NCI-H526 treated with DMSO at 0.1 percent for 48 hours (cell line): Measurements from ENCODE around the gene SDHAF3.
A peak's percentile ranks its signal among the peaks of the same experiment; 100 is the strongest.
"Not testable (repeated sequence)": the region's sequence is repeated elsewhere in the genome, so short reads cannot be mapped to it uniquely, and the experiment has no call there.

ENCODE experiments used
- DNase-seq: peaks from one replicate; lab custom pipeline; 2025; lab: John Stamatoyannopoulos, UW

The SDHAF3 gene

DNA sequence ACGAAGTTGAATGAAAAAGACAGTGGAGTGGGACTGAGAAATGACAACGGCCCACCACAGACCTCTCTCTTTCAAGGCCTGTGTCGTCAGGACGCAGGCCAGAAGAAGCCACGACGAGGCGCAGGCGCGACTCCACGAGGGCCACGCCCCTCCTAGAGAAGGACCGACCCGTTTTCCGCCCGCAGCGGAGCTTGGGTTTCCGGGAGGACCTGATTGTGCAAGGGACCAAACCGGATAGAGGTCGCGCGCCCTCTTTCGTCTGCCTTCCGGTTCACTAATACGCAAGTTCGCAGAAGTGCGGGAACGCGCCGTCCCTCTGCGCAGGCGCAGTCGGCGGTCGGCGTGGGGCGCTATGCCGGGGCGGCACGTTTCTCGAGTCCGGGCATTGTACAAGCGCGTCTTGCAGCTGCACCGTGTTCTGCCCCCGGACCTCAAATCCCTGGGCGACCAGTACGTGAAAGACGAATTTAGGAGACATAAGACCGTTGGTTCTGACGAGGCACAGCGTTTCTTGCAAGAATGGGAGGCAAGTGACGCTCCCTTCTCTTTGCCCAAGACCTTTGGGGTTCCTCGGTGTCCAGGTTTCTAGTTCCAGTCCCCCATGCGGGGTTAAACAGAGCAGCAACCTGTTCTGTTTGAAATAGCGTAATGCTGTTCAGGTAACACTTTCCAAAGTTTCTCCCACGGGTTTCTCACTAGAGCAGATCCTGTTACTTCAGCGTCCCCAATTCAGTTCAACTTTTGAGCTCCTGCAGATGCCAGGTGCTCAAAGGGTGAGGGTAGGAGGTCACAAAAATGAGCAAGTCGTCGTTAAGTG is at the start of gene SDHAF3:
Gene SDHAF3, plus strand, starts transcription at position 327 of the 817 bp plus-strand sequence. Its CDS starts 26 bp downstream, at position 353.
- DNase-seq: peak; percentile 99

DNA sequence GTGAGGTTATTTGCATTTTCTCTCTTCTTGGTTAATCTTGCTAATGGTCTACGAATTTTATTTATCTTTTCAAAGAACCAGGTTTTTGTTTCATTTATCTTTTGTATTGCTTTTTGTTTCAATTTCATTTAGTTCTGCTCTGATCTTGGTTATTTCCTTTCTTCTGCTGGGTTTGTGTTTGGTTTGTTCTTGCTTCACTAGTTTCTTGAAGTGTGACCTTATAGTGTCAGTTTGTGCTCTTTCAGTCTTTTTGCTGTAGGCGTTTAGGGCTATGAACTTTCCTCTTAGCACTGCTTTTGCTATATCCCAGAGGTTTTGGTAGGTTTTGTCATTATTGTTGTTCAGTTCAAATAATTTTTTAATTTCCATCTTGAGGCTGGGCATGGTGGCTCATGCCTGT is 45.5 kb upstream of the SDHAF3 start:
- not testable (repeated sequence) for DNase-seq

DNA sequence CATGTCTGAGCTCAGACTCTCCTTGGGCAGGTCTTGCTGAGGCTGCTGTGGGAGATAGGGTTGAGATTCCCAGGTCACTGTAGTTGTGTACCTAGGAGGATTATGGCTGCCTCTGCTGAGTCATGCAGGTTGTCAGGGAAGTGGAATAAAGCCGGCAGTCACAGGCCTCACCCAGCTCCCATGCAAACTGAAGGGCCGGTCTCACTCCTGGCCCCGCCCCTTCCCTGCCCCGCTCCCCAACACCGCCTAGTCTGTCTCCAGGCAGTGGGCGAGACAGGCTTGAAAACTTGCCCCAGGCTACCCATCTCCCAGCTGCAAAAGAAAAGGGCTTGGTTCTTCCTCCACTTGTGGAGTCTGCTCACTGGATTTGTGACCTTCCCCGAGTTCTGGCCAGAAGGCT is 41.6 kb upstream of the SDHAF3 start:
- no peak for DNase-seq

DNA sequence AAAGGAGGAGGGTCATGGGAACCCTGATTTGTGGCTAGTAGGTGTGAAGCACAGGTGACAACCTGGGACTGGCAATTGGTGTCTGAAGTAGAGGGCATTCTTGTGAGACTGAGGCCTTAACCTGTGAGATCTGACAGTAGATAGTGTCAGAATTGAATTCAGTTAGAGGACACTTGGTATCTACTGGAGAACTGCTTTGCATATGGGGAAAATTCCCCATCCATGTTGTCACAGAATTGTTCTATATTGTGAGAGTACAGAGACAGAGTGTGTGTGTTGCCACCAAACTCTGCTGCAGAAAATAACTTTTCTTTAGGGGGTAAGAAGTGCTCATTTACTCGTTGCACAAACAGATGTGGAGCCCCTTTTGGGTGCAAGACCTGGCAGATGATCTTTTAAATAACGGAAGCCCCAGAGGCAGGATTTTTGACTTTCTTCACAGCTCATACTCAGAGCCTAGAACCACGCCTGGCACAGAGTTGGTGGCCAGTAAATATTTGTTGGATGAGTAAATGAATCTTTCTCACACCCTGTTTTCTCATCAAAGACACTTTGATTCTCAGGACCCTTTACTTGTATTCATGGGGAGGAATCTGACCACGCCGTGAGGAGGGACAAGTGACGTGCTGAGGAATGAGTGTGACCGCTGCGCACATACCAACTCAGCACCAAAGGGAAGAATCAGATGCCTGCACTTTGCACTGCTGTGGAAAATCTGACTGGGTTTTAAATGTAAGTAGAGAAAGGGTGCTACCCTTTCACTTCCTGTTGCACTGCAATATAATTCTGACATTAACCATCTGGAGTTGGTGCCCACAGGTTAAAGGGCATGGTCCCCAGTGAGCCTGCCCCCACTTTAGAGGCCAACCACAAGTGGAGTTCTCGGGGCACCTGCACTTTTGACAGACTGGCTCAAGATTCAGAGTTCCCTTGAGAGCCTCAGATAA is 39.2 kb upstream of the SDHAF3 start:
- DNase-seq: no peak

DNA sequence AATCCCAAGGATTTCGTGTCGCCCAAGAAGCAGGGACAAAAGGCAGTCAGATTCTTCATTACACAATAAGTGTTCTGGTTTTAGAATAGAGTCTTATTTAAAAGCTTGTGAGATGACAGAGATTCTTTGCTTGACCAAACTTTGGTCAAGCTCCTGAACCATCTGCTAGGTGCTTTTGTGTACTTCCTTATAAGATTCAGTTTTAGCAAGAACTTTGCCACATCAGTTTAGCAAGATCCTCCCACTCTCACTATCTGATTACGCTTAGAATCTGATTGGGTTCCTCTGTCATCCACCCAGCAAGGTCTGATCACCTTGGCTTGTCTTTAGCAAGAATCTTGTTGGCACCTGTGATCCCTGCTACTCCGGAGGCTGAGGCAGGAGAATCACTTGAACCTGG is 38.2 kb upstream of the SDHAF3 start:
- no peak for DNase-seq

DNA sequence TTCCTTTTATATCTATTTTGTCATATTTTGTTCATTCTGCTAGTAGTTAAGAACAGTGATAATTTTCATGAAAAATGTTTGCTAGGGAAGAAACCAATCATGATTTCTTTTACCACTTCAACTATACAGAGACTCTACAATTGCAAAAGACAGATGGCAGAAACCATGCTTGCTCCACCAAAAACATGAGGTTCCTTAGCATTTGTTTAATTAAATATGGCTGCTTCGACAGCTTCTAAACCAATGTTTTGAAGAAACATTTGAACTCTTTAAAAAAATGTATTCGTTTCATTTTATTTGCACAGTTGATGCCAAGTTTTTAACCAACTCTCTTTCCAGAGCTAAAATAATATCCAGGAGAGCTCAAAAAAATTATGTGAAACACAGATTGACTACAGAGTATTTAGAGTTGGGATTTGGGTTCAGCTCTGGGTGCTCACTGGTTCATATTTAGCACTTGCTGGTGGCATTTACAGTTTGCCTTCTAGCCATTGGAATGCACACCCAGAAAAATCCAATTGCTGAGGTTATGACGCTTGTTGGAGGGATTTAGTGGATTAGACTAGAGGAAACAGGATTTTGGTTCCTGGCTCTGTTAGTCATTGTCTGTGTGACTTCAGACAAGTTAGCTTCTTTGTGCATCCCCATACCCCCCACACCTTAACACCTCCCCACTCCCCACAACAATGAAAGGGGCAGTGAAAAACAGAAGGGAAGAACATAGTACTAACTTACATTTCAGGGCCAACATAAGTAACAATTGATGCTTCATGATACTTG is 35.8 kb upstream of the SDHAF3 start:
- DNase-seq: no peak

DNA sequence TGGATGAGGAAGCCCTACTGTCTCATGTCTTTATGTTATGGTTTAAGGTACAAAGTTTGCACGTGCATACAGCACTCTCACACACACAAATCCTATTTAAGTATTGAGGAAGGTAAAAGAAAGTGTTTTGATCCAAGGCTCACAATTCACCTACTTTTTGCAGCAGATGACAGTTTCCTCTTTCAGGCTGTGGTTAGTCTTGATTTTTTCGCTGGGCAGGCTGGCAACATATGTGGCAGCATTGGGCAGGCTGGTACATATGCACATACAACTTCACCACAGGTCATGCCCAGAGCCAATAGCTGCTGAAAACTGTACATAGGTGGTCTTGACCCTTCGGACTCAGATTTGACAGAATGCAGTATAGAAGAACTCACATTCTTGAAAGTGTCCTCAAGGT is 29.1 kb upstream of the SDHAF3 start:
- DNase-seq: no peak

DNA sequence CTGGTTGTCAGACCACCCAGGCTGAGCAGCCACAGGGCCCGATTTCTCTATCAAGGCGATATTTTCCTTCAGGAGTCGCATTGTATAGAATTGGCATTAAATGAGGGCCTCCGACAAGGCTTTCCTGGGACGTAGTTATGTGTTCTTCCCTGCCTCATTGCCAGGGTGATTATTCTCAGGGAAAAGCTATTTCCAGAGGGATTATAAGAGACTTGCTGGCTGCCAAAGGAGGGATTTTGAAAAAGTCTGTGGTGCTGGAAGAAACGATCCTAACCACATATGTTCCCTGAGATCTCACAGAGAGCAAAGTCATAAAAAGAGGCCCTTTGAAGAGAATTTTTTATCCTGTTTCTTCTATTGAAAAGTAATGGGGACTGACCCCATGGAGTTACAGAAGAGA is 27.7 kb upstream of the SDHAF3 start:
- no peak for DNase-seq

DNA sequence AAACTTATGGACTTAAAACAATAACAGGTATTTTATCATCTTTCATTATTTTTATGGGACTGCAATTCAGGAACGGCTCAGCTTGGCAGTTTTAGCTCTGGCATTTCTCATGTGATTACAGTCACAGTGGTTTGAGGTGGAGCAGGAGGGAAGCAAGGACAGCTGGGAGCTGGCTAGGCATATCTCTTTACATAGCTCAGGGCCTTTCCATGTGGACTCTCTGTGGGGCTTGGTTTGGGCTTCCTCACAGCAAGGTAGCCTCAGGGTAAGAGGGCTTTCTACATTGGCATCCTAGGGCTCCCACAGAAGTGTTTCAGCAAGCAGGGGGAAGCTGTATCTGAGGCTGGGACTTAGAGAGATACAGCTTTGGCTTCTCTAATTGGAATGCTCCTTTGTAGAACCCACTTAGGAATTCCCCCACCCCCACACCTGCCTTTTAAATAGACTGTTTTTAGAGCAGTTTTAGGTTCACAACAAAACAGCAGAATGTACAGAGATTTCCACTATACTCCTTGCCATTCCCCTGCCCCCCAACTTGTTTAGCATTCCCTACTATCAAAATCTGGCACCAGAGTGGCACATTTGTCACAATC is 26.6 kb upstream of the SDHAF3 start:
- no peak for DNase-seq

DNA sequence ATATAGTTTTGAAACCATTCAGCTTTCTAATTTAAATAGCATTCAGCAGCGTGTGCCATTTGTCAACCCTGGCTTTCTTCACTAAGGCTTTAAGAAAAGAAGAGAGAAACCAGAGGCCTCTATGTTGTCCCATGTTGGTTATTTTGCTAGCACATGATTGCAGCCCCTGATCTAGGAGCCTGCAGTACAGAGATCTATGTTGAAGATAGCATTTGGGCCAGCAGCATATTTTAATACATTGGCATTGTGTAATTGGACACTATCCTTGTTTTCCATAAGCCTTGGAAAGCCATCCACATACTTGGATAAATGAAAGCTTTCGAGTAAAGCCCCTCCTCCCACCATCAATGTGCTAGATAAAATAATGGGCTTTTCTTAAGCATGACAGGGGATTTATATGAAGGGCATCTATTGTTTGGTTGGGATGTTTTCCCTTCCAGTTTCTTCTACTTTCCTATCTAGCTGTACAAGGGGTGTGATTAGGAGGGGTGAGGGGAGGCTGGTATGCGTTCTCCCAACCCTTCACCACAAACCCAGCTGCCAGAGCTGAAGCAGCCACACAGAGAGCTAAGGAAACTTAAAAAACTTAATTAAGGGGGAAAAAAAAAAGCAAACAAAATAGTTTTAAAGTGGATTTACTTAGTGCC is 23.1 kb upstream of the SDHAF3 start:
- peak; percentile 88 for DNase-seq

DNA sequence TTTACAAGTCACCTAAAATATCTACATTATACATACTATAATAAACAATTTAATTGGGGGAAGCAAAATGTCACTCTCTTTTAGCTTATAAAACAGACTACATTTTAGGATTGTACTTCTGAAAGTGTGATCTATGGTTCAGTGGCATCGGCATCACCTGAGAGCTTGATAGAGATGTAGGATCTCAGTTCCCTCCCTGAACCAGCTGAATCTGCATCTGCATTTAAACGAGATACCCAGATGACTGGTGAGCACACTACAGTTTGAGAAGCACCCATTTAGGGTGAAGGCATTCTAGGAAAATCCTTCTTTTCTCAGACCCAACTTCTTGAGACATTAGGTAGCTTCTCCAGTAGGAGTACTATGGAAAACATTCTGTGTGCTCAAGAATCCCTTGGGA is 21.5 kb upstream of the SDHAF3 start:
- no peak for DNase-seq

DNA sequence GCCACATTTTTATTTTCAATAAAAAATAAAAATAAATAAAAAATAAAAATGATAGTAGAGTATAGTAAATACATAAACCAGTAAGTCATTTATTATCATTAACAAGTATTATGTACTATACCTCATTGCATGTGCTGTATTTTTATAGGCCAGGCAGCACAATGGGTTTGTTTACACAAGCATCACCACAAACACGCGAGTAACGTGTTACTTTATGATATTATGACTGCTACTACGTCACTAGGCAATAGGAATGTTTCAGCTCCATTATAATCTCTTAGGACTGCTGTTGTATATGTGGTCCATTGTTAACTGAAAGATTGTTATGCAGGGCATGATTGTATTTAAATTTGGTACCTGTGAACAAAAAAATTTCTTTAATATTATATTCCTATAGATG is 20.8 kb upstream of the SDHAF3 start:
- DNase-seq: no peak

DNA sequence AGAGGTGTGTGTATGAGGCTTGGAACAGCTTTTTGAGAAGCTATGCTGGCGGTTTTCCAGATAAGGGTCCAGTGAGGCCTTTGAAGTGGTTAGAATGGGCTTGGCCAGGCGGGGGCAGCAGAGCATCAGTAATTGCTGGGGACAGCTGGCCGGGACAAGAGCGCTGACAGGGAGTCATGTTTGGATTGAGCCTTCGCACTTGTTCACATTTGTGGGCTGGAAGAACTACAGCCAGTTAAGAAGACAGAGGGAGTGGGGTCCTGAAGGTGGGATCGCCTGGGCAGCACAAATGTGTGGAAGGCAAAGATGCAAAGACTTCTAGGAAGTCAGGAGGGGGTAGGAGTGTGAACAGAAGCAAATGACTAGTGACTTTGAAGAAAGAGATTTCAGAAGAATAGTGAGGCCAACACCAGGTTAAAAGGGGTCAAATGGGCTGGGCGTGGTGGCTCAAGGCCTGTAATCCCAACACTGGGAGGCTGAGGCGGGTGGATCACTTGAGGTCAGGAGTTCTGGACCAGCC is 12.7 kb upstream of the SDHAF3 start:
- DNase-seq: peak; percentile 63

DNA sequence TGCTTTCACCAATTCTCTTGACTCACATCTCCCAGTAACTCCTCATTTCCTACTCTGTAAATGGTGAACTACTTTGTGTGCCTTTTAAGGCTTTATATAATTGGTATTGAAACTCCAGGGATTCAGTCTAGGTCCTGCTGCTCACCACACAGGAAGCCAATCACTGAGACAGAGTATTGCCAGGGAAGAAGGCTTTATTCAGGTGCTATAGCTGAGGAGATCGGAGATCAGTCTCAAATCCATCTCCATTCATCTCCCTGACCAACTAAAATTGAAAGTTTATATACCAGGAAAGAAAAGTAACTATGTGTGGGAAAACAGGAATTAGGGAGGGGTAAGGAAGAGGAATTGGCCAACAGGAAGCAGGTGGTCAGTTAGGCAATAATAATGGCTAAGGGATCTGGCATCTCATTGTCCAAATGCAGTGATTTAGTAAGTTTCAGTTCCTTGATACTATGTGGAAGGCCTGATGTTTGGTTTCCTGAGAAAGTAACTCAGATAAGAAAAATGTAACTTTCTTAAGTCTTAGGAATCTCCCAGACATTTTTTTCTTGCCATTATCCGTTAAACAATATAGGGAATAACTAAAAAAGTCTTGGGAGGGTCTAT is 10.2 kb upstream of the SDHAF3 start:
- no peak for DNase-seq

DNA sequence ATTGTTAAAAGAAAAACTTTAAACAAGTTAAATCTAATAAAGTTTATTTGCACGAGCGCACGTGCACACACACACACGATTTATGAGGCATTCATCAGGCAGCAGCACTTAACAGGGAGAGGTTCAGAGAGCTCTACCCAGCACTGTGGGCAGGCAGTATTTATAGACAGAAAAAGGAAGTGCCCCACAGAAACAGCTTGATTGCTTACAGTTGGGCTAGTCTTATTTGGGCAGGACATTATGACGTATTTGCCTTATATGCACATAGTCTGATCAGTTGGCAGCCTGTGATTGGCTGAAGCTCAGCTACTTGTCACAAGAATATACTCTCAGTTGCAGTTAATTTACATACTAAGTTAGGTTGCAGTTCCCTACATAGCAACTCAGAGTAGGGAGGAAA is 1.2 kb upstream of the SDHAF3 start:
- no peak for DNase-seq

DNA sequence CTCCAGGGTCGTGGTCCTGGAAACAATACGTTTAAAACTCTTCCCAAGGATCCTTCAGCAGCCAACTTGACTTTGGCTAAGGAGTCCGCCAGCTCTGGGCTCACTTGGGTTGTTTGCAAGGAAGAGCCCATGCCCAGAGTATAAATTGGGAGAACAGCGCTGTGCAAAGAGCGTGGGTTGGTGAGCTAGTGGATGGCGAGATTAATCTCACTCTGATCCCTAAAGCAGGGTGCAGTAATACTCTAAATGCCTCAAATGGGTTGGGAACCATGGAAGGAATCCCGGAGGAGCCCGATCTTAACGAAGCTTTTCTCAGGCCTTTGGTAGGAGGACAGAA is 495 bp upstream of the SDHAF3 start:
- DNase-seq: no peak

DNA sequence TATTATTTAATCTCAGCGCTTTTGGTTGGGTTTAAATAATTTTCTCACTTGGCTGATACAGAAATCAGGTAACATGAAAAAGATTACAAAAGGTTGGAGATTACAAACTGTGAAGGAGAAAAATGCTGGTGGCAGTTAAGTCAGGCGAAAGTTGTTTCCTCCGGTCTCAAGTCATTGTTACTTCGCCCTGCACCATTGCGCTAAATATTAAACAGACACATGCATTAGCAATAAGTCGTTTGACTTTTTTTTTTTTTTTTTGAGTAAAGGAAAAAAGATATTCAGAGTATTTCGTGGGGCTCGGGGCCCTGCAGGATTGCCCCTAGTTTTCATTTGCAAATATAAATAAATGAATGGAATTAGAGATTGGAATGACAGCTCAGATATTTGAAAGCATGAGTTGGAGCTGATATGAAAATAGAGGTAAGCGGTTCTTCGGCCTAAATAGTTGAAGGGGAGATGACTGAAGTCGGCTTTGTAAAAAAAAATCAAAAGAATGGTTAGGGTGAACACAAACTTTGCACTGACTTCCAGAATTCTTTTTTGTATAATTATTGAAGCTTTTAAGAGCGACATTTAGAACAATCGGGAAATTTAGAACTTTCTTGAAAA is 914 bp downstream of the SDHAF3 start:
- peak; percentile 55 for DNase-seq

DNA sequence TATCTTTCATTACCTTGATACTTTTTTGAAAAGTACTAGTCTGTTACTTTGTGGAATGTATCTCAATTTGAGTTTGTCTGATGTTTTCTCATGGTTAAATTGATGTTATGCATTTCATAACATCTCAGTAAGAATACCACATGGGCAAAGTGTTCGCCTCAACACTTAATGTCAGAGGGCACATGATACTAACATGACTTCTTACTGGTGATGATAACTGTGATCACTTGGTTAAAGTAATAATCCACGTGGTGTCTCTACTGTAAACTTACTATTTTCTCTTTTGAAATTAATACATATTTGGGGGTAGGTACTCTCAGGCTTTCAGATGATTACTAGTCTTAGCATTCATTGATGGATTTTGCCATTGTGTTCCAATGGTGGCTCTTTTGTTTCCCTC is 2.2 kb downstream of the SDHAF3 start:
- DNase-seq: no peak

DNA sequence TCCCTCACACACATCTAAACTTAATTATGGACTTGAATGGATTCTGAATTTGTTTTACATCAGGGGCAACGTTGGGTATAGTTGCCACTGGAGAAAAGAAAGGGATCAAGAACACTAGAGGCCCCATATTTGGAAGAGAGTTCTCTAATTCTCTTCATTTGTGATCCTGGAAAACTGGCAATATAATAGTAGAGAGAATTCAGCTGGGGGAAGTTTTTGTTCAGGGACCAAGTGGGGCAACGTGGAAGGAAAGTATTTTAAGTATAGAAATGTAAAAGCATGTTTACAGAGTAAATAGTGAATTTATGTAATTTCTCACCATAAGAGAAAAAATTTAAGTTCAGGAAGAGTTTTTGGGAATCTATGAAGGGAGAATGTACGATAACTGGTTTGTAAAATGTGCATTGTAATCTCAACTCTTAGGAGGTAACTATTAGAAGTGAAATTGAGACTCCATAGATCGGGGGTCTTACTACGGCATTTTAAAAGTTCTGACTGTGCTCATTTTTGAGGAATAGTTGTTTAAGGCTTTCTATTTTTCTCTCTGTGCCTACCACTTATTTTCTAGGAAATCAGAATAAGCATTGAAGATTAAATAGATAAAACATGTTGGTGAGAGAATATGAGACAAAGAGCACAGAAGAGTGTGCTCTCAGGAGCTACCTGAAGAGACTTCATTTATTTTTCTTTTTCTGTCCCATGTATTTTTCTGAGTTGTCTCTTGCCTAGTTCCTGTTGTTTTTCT is 3.4 kb downstream of the SDHAF3 start:
- DNase-seq: no peak

DNA sequence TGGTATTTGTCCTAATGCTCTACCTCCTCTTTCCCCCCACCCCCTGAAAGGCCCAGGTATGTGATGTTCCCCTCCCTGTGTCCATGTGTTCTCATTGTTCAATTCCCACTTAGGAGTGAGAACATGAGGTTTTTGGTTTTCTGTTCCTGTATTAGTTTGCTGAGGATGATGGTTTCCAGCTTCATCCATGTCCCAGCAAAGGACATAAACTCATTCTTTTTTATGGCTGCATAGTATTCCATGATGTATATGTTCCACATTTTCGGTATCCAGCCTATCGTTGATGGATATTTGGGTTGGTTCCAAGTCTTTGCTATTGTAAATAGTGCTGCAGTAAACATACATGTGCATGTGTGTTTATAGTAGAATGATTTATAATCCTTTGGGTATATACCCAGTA is 5.6 kb downstream of the SDHAF3 start:
- DNase-seq: not testable (repeated sequence)
